ENCODE results near the gene SSU72.
A peak's percentile ranks its signal among the peaks of the same experiment; 100 is the strongest.
"Not testable (repeated sequence)": the region's sequence is repeated elsewhere in the genome, so short reads cannot be mapped to it uniquely, and the experiment has no call there.

SSU72 gene

GRCh38 chr1:1524750-1525383, 49.8 kb downstream of the SSU72 start:
- not testable (repeated sequence) for DNase-seq

- not testable (repeated sequence) for DNase-seq
Observed at GRCh38 chr1:1523651-1524050, 51.0 kb downstream of the SSU72 start.

DNA sequence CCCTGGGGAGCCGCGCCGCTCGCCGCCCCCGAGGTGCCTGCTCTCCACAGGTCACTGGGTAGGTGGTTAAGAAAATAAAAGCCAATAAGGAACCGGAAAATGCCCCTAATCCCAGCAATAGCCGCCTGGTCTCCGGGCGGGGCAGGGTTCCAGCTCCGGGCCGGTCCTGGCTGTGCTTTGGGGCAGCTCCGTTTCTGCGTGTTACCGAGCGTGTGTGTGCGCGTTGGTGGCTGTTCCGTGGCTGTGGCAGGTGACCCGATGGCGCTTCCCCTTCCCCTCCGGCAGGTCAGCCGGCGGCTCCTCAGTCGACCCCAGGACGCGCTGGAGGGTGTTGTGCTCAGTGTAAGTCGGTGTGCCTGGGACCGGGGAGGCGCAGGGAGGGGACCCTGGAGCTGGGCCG, 51.4 kb downstream of the SSU72 start:
- not testable (repeated sequence) for DNase-seq

DNA sequence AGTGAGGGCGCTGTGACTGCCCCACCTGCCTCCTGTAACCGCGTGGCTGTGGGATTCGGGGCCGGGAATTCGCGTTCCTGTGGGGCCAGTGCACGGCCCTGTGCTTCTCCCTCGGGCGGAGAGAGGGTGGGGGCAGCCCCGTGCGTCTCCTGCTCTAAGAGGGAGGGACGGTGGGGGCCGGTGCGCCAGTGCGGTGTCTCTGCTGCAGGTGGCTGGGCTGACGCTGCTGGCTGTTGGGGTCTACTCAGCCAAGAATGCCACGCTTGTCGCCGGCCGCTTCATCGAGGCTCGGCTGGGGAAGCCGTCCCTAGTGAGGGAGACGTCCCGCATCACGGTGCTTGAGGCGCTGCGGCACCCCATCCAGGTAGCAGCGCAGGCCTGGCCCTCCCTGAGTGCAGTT, 52.1 kb downstream of the SSU72 start:
- not testable (repeated sequence) for DNase-seq

- DNase-seq = no peak
Observed at GRCh38 chr1:1521331-1521730, 53.3 kb downstream of the SSU72 start.

DNA sequence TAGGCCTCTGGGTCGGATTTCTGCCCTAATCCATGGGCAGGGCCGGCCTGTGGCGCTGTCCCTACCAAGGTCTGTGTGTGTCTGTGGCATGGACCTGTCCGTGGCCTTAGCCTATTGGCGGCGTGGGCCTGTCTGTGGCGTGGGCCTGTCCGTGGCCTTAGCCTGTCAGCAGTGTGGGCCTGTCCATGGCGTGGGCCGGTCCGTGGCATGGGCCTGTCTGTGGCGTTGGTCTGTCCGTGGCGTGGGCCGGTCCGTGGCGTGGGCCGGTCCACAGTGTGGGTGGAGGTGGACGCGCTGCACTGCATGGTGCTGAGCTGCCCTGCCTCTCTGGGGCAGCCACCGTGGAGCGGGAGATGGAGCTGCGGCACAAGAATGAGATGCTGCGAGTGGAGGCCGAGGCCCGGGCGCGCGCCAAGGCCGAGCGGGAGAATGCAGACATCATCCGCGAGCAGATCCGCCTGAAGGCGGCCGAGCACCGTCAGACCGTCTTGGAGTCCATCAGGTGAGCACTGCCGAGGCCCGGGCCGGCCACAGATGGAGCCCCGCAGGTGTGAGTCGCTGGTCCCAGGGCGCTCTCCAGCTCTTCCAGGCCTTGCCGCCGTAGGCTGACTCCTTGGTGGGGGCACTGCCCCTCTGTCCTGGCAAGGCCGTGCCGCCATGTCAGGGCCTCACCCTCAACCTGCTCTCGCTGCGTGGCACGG, 54.7 kb downstream of the SSU72 start:
- not testable (repeated sequence) for DNase-seq

DNA sequence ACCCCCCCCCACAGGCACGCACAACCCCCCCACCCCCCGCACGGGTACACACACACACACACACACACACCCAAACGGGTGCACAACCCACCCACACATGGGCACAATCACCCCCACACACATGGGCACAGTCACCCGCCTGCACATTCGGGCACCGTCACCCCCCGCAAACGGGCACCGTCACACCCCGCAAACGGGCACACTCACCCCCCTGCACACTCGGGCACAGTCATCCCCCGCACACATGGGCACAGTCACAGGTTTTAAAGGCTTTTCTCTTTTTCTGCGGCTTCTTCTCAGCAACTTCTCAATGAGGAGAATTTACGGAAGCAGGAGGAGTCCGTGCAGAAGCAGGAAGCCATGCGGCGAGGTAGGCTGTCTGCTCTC, 56.0 kb downstream of the SSU72 start:
- DNase-seq = not testable (repeated sequence)

- DNase-seq = no peak
Observed at GRCh38 chr1:1517973-1518620, 56.6 kb downstream of the SSU72 start.

DNA sequence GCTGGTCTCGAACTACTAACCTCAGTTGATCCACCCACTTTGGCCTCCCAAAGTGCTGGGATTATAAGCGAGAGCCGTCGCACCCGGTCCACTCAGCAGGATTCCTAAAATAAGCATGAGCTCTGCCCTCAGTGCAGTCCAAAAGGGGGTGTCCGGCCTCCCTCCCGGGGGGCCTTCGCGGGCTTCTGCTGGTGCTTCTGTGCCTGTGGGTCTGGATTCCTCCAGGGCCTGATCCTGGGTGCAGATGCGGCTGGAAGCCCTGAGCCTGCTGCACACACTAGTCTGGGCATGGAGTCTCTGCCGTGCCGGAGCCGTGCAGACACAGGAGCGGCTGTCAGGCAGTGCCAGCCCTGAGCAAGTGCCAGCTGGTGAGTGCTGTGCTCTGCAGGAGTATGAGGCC, 57.7 kb downstream of the SSU72 start:
- DNase-seq = not testable (repeated sequence)

GRCh38 chr1:1514376-1514775, 60.3 kb downstream of the SSU72 start:
- DNase-seq = not testable (repeated sequence)

GRCh38 chr1:1513675-1514074, 61.0 kb downstream of the SSU72 start:
- DNase-seq = not testable (repeated sequence)

- DNase-seq = not testable (repeated sequence)
Observed at GRCh38 chr1:1512425-1512824, 62.2 kb downstream of the SSU72 start.

DNA sequence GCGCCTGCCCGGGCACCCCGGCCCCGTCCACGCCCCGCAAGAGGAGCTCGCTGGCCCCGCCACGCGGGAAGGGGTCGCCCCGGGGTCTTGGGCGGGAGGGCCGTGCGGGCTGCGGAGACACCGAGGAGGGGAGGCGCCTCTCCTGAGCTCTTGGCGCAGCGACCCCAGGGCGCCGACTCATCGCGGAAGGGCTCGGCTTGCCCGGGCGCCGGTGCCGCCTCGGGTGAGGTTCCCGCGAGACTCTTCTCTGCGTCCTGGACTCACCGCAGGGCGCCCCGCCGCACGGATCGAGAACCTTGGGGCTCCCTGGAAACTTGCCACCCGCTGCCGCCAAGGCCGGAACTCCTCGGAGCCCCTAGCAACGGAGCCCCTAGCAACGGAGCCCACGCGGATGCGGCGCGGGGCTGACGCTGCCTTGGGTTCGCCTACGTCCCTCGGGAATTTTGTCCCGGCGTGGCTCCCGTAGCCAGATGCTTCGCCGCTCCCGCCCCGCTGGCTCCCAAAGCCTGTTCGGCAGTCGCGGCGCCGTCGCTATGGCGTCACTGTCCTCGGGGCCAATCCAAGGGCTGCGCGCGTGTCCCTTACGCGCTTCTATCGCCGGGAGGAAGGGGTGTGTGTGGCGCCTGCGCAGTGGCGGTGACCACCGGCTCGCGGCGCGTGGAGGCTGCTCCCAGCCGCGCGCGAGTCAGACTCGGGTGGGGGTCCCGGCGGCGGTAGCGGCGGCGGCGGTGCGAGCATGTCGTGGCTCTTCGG, 63.0 kb downstream of the SSU72 start, which contains the start of gene ATAD3A:
TSS of gene ATAD3A (plus strand) at position 630 of the 753 bp plus-strand sequence. CDS start at position 737, 107 bp downstream.
- DNase-seq = peak; percentile 89

- DNase-seq = no peak
Observed at GRCh38 chr1:1510912-1511532, 63.6 kb downstream of the SSU72 start.

DNA sequence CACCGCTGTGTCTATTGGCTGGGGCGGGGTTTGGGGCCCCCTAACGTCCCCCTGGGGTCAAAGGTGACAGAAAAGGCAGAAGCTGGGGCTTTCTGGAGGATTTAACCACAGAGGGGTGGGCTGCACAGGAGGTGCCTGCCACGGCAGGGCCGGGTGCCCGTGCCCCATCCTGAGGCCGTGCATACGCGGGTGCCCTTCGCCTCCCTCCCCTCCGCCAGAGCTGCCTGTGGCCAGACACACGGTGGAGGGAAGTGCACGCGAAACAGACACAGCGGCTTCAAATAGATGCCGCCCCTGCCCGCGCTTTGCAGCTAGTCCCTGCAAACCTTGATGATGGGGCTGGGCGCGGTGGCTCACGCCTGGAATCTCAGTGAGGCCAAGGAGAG, 65.2 kb downstream of the SSU72 start:
- DNase-seq = not testable (repeated sequence)

DNA sequence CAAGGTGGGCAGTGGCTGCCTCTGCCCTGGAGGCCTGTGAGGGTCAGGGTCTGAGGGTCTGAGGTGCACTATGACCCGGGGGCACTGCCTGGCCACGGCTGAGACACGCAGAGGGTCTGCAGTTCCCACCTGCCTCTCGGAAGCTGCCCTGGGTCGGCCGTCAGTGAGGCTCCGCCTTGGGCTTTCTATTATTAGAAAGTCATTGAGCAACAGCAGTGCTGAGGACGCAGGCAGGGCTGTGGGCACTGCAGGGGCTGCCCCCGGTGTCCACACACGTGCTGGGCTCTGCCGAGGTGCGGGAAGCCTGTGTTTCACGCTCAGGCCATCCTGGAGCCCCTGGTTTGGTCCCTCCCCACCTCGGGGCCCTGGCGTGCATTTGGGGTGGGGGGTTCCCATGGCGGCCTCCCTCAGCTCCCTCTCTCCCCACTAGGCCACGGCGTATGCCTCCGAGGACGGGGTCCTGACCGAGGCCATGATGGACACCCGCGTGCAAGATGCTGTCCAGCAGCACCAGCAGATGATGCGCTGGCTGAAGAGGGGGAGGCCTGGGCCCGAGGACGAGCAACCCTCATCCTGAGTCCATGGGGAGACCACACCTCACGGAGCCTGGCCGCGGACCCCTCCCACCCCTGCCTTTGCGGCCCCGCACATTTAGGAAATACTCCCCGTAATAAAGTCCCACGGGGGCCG, 65.7 kb downstream of the SSU72 start:
- not testable (repeated sequence) for DNase-seq

DNA sequence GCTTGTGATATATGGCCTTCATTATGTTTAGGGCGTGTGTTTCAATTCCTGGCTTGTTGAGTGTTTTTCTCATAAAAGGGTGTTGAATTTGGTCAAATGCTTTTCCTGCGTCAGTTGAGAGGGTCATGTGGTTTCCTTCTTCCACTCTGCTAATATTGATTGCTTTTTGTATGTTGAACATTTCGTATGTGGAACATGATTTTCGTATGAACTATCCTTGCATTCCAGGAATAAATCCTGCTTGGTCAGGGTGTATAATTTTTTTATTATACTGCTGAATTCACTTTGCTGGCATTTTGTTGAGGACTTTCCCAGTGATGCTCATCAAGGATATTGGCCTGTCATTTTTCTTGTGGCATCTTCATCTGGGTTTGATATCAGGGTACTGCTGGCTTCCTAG, 67.4 kb downstream of the SSU72 start:
- DNase-seq = no peak

DNA sequence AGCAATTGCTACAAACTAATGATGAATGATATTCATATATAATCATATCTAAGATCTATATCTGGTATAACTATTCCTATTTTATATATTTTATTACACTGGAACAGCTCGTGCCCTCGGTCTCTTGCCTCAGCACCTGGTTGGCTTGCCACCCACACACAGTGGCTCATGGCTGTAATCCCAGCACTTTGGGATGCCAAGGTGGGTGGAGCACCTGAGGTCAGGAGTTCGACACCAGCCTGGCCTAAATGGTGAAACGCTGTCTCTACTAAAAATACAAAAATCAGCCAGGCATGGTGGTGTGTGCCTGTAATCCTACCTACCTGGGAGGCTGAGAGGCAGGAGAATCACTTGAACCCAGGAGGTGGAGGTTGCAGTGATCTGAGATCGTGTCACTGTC, 68.9 kb downstream of the SSU72 start:
- DNase-seq = not testable (repeated sequence)

DNA sequence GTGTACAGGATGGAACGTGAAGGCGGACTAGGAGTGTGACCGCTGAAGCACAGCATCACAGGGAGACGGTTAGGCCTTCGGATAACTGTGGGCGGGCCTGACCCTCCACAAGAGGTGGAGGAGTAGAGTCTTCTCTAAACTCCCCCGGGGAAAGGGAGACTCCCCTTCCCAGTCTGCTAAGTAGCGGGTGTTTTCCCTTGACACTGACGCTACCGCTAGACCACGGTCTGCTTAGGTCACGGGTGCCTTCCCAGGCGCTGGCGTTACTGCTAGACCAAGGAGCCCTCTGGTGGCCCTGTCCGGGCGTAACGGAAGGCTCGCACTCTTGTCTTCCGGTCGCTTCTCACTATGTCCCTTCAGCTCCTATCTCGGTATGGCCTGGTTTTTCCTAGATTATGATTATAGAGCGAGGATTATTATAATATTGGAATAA, 69.3 kb downstream of the SSU72 start:
- not testable (repeated sequence) for DNase-seq

DNA sequence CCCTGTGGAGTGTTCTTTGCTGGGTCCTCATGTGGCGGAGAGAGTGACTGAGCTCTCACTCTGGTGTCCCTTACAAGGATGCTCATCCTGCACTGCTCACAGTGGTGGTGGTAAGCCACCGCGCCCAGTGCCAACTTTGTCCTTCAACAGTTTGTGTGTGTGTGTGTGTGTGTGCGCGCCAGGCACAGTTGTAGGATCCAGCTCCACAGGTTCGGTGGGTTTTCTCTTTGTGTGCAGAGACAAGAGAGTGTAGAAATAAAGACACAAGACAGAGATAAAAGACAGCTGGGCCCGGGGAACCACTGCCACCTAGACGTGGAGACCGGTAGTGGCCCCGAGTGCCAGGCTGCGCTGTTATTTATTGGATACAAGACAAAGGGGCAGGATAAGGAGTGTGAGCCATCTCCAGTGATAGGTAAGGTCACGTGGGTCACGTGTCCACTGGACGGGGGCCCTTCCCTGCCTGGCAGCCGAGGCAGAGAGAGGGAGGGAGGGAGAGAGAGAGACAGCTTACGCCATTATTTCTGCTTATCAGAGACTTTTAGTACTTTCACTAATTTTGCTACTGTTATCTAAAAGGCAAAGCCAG, 69.8 kb downstream of the SSU72 start:
- peak; percentile 37 for DNase-seq

- not testable (repeated sequence) for DNase-seq
Observed at GRCh38 chr1:1495461-1495975, 79.1 kb downstream of the SSU72 start.
